ENCODE results near the gene MSX2. TPM values are rescaled to one million over a fixed set of nuclear protein-coding genes. Genes with fewer than 3 reads are reported as not detected.

The MSX2 gene
- total RNA-seq, 1 experiment from 2014 or later = not detected

DNA sequence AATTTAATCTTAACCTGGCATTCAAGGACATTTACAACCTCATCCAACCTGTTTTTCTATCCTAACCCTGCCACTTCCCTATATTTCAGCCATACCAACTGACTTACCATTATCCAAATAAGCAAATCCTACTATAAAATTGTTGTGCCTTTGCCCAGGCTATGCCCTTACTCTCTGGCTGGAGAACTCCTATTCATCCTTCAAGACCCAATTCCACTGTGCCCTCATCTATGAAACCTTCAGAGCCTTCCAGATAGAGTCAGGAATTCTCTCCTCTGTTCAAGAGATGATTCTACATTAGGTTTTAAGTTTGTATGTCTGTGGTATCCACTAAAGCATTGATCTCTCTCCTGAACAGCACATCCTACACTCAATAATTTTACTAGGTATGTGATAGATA lies 46.3 kb upstream of the MSX2 start:
- Histone ChIP-seq H3K9me2 (ENCODE audit: insufficient read depth) (no peaks in the 10 kb centered on the region), H3K9me3 (ENCODE audit: insufficient read depth, low read depth) (no peaks in the 10 kb centered on the region), H3K4me3 (no peak overlapping the region), H3K4me2 (no peak overlapping the region), H3K79me2 (ENCODE audit: low read depth) (no peaks in the 10 kb centered on the region), H3K27me3 (ENCODE audit: insufficient read depth, low read depth) (peaks cover 60% of the 10 kb centered on the region), H3F3A (ENCODE audit: insufficient read depth, low read depth) (no peaks in the 10 kb centered on the region), H2AFZ (no peak overlapping the region), H3K36me3 (ENCODE audit: low read depth) (no peaks in the 10 kb centered on the region), H4K20me1 (ENCODE audit: insufficient read depth) (no peaks in the 10 kb centered on the region), H3K27ac (no peak overlapping the region), H3K4me1 (replicated peaks; ENCODE audit: insufficient read depth) (no peaks in the 10 kb centered on the region)
- ChIA-PET CTCF (no interaction called here), POLR2A (ENCODE audit: unreplicated experiment) (no interaction called here)
- no TSS peak for BruUV-seq (replicated peaks)
- DNase-seq = no peak
- intact Hi-C loops (cut with micrococcal nuclease; ENCODE audit: unreplicated experiment) = no loop called here
- no peak for TF ChIP-seq EZH2 (IDR thresholded peaks at IDR 0.05; ENCODE audit: low read depth)
- TF ChIP-seq, protein P1, sequence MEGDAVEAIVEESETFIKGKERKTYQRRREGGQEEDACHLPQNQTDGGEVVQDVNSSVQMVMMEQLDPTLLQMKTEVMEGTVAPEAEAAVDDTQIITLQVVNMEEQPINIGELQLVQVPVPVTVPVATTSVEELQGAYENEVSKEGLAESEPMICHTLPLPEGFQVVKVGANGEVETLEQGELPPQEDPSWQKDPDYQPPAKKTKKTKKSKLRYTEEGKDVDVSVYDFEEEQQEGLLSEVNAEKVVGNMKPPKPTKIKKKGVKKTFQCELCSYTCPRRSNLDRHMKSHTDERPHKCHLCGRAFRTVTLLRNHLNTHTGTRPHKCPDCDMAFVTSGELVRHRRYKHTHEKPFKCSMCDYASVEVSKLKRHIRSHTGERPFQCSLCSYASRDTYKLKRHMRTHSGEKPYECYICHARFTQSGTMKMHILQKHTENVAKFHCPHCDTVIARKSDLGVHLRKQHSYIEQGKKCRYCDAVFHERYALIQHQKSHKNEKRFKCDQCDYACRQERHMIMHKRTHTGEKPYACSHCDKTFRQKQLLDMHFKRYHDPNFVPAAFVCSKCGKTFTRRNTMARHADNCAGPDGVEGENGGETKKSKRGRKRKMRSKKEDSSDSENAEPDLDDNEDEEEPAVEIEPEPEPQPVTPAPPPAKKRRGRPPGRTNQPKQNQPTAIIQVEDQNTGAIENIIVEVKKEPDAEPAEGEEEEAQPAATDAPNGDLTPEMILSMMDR (conservative IDR thresholded peaks at IDR 0.05) = no peak

DNA sequence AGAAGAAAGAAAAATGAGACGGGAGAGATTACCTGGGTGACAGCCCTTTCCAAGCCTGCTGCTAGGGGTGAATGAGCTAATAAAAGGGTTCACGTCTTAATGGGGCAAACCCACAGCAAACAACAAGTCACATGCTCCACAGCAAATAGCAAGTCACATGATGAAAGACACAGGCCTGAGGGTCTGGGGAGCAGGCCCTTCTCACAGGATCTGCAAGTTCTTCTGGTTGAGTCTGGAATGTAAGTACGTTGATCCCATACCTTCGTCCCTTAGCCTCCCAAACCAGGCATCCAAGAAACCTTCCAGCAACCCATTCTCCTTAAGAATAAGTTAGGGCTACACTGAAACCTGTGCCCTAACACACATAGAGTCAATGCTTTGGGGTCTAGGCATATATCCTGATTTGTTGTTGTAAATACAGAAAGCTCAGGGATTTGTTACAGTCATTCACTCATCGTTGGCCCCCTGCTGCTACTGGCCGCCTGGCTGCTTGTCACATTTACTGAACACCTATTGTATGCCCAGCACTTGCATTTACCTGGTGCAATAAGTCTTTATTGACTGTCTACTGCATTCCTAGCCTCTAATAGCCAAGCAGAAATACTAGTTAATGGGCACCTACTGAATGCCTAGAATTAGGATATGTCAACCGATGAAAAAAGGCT lies 43.3 kb upstream of the MSX2 start:
- Histone ChIP-seq H3K9me2 (ENCODE audit: insufficient read depth) (no peaks in the 10 kb centered on the region), H3K4me2 (no peak overlapping the region), H3K36me3 (ENCODE audit: low read depth) (no peaks in the 10 kb centered on the region), H3K27me3 (ENCODE audit: insufficient read depth, low read depth) (peaks cover 64% of the 10 kb centered on the region), H3K4me1 (replicated peaks; ENCODE audit: insufficient read depth) (no peaks in the 10 kb centered on the region), H3K9me3 (ENCODE audit: insufficient read depth, low read depth) (no peaks in the 10 kb centered on the region), H2AFZ (no peak overlapping the region), H4K20me1 (ENCODE audit: insufficient read depth) (no peaks in the 10 kb centered on the region), H3F3A (ENCODE audit: insufficient read depth, low read depth) (no peaks in the 10 kb centered on the region), H3K79me2 (ENCODE audit: low read depth) (no peaks in the 10 kb centered on the region), H3K27ac (no peak overlapping the region), H3K4me3 (no peak overlapping the region)
- POLR2A ChIA-PET (ENCODE audit: unreplicated experiment) = no interaction called here
- no TSS peak for BruUV-seq (replicated peaks)
- CTCF ChIA-PET = no interaction called here
- no peak for TF ChIP-seq EZH2 (IDR thresholded peaks at IDR 0.05; ENCODE audit: low read depth)
- TF ChIP-seq, protein P1 (conservative IDR thresholded peaks at IDR 0.05) = no peak
- no peak for DNase-seq
- intact Hi-C loops (cut with micrococcal nuclease; ENCODE audit: unreplicated experiment) = no loop called here

DNA sequence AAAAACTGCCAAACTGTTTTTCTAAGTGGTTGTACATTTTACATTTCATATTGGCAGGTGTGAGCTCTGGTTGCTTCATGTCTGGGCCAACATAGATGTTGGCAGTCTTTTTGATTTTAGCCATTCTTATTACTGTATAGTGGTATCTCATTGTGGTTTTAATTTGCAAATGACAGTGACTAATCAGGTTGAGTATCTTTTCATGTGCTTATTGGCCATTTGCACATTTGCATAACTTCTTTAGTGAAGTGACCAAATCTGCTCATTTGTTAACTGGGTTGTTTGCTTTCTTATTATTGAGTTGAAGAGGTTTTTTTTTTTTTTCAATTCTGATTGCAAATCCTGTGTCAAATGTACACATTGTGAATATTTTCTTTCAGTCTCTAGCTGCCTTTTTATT lies 36.9 kb upstream of the MSX2 start:
- Histone ChIP-seq H3K9me2 (ENCODE audit: insufficient read depth) (no peaks in the 10 kb centered on the region), H3K4me2 (no peak overlapping the region), H3K27me3 (ENCODE audit: insufficient read depth, low read depth) (peaks cover 87% of the 10 kb centered on the region), H3K4me1 (replicated peaks; ENCODE audit: insufficient read depth) (no peaks in the 10 kb centered on the region), H3K27ac (no peak overlapping the region), H3K79me2 (ENCODE audit: low read depth) (no peaks in the 10 kb centered on the region), H3K36me3 (ENCODE audit: low read depth) (no peaks in the 10 kb centered on the region), H3F3A (ENCODE audit: insufficient read depth, low read depth) (no peaks in the 10 kb centered on the region), H3K4me3 (no peak overlapping the region), H2AFZ (no peak overlapping the region), H4K20me1 (ENCODE audit: insufficient read depth) (no peaks in the 10 kb centered on the region), H3K9me3 (ENCODE audit: insufficient read depth, low read depth) (no peaks in the 10 kb centered on the region)
- POLR2A ChIA-PET (ENCODE audit: unreplicated experiment) = no interaction called here
- CTCF ChIA-PET = no interaction called here
- DNase-seq = no peak
- TF ChIP-seq EZH2 (IDR thresholded peaks at IDR 0.05; ENCODE audit: low read depth) = no peak
- TF ChIP-seq, protein P1 (conservative IDR thresholded peaks at IDR 0.05) = no peak
- intact Hi-C loops (cut with micrococcal nuclease; ENCODE audit: unreplicated experiment) = no loop called here
- no TSS peak for BruUV-seq (replicated peaks)

Measured in PC-9 (cell line).